Mesenchymal stem cell (in vitro differentiated cells and primary cell): ENCODE data around the gene STK40.

Experiments used
- DNase-seq: peaks from one replicate; pipeline ENCODE4 v3.0.0-alpha.2; 2013
- H2AFZ ChIP-seq: one replicate; pipeline ENCODE4 v1.6.1; 2013; ENCODE audit warnings: low read depth, mild to moderate bottlenecking, control low read depth, inconsistent platforms, low read length, moderate library complexity
- H2AK5ac ChIP-seq: 2 replicates; pipeline ENCODE4 v1.6.1; 2013; ENCODE audit warnings: low read length, moderate library complexity, mild to moderate bottlenecking, inconsistent platforms; ENCODE audit not compliant: severe bottlenecking
- H2BK120ac ChIP-seq: one replicate; pipeline ENCODE4 v1.6.1; 2013; ENCODE audit warnings: low read depth, mild to moderate bottlenecking, inconsistent platforms, low read length, moderate library complexity
- H2BK12ac ChIP-seq, 2 experiments: one replicate each; pipeline ENCODE4 v1.6.1; 2013; ENCODE audit warnings: inconsistent platforms in 2 of 2, low read length in 2 of 2, mild to moderate bottlenecking in 2 of 2, moderate library complexity in 2 of 2, control low read depth in 1 of 2
- H2BK15ac ChIP-seq: one replicate; pipeline ENCODE4 v1.6.1; 2013; ENCODE audit warnings: mild to moderate bottlenecking, low read depth, inconsistent platforms; ENCODE audit not compliant: poor library complexity, severe bottlenecking
- H2BK5ac ChIP-seq: 2 replicates; pipeline ENCODE4 v1.6.1; 2013; ENCODE audit warnings: low read depth, mild to moderate bottlenecking, low read length, control low read depth, inconsistent platforms; ENCODE audit not compliant: poor library complexity, severe bottlenecking
- H3K14ac ChIP-seq, 2 experiments: one replicate each; pipeline ENCODE4 v1.6.1; 2013; ENCODE audit warnings: inconsistent platforms in 2 of 2, low read length in 2 of 2, control low read depth in 1 of 2, mild to moderate bottlenecking in 1 of 2, moderate library complexity in 1 of 2
- H3K18ac ChIP-seq, 2 experiments: one replicate each; pipeline ENCODE4 v1.6.1; 2013; ENCODE audit warnings: inconsistent platforms in 2 of 2, low read length in 2 of 2, control low read depth in 1 of 2, low read depth in 1 of 2, mild to moderate bottlenecking in 1 of 2
- H3K23ac ChIP-seq, 2 experiments: one replicate each; pipeline ENCODE4 v1.6.1; 2013; ENCODE audit warnings: inconsistent platforms in 2 of 2, low read length in 2 of 2, mild to moderate bottlenecking in 2 of 2, moderate library complexity in 2 of 2, control low read depth in 1 of 2
- H3K27ac ChIP-seq: 2 replicates; pipeline ENCODE4 v1.5.1; 2013; ENCODE audit warnings: mild to moderate bottlenecking, moderate library complexity, low read length, control low read depth, inconsistent platforms; ENCODE audit not compliant: poor library complexity, severe bottlenecking
- H3K27me3 ChIP-seq, 2 experiments: 2 replicates each; pipeline versions ENCODE4 v1.6.1 to v1.7.0; 2013; ENCODE audit warnings: low read length in 2 of 2, mild to moderate bottlenecking in 2 of 2, moderate library complexity in 2 of 2, control low read depth in 1 of 2, inconsistent platforms in 1 of 2; ENCODE audit not compliant: control insufficient read depth in 1 of 2, insufficient read depth in 1 of 2
- H3K36me3 ChIP-seq, 2 experiments: 2 replicates each; pipeline versions ENCODE4 v1.6.1 to v1.7.0; 2013; ENCODE audit warnings: low read length in 2 of 2, control low read depth in 1 of 2, inconsistent platforms in 1 of 2, low read depth in 1 of 2, mild to moderate bottlenecking in 1 of 2; ENCODE audit not compliant: insufficient read depth in 2 of 2, control insufficient read depth in 1 of 2
- H3K4ac ChIP-seq, 2 experiments: one replicate each; pipeline ENCODE4 v1.6.1; 2013; ENCODE audit warnings: inconsistent platforms in 2 of 2, low read length in 2 of 2, mild to moderate bottlenecking in 2 of 2, moderate library complexity in 2 of 2, control low read depth in 1 of 2, low read depth in 1 of 2
- H3K4me1 ChIP-seq: 2 replicates; pipeline ENCODE4 v1.6.1; 2013; ENCODE audit warnings: low read depth, low read length, control low read depth; ENCODE audit not compliant: control insufficient read depth, insufficient read depth
- H3K4me2 ChIP-seq: 2 replicates; pipeline ENCODE4 v1.6.1; 2013; ENCODE audit warnings: low read length, mild to moderate bottlenecking, inconsistent platforms; ENCODE audit not compliant: poor library complexity, severe bottlenecking
- H3K4me3 ChIP-seq, 2 experiments: 2 replicates each; pipeline versions ENCODE4 v1.5.1 to v1.7.0; 2013; ENCODE audit warnings: low read length in 2 of 2, mild to moderate bottlenecking in 2 of 2, control low read depth in 1 of 2, low read depth in 1 of 2; ENCODE audit not compliant: insufficient read depth in 1 of 2
- H3K79me1 ChIP-seq: replicated peaks from 2 replicates; pipeline ENCODE4 v1.6.1; 2013; ENCODE audit warnings: mild to moderate bottlenecking, control low read depth, low read length, inconsistent platforms; ENCODE audit not compliant: poor library complexity, severe bottlenecking
- H3K9ac ChIP-seq: 2 replicates; pipeline ENCODE4 v1.7.0; 2013; ENCODE audit warnings: mild to moderate bottlenecking, low read length, moderate library complexity
- H3K9me3 ChIP-seq: 2 replicates; pipeline ENCODE4 v1.7.0; 2013; ENCODE audit warnings: mild to moderate bottlenecking, low read length; ENCODE audit not compliant: control insufficient read depth
- H4K8ac ChIP-seq: one replicate; pipeline ENCODE4 v1.6.1; 2013; ENCODE audit warnings: inconsistent platforms, mild to moderate bottlenecking, low read length, moderate library complexity
- H4K91ac ChIP-seq: one replicate; pipeline ENCODE4 v1.6.1; 2013; ENCODE audit warnings: mild to moderate bottlenecking, low read length, inconsistent platforms
- WGBS: methylation state at CpG from one replicate; pipeline ENCODE4 v1.1.7; 2013; ENCODE audit warnings: mixed read lengths; 5-methylcytosine and 5-hydroxymethylcytosine counted together

Gene STK40

GRCh38 chr1:36320767-36321118, 65.0 kb downstream of the STK40 start:
- Histone ChIP-seq H3K4me1 (peaks cover 31% of the 10 kb centered on the region), H3K14ac (peak overlapping the region in 1 of 2 experiments; percentile 89), H2BK5ac (no peak overlapping the region), H3K36me3 (peaks cover 9 to 34% of the 10 kb centered on the region in 2 experiments), H3K27ac (peak overlapping the region; percentile 52), H4K8ac (peak overlapping the region; percentile 92), H3K4me2 (peak overlapping the region; percentile 64), H3K4ac (peak overlapping the region; percentile 16 to 22), H2AFZ (no peak overlapping the region), H2AK5ac (peak overlapping the region; percentile 12), H3K23ac (peak overlapping the region in 1 of 2 experiments; percentile 89), H3K79me1 (peaks cover 10% of the 10 kb centered on the region), H3K9me3 (no peaks in the 10 kb centered on the region), H3K9ac (peak overlapping the region; percentile 93), H2BK120ac (no peak overlapping the region), H3K27me3 (no peaks in the 10 kb centered on the region), H2BK15ac (peak overlapping the region; percentile 39), H3K18ac (peak overlapping the region; percentile 17 to 95), H2BK12ac (peak overlapping the region; percentile 6 to 85), H3K4me3 (peak overlapping the region; percentile 53 to 87), H4K91ac (peak overlapping the region; percentile 85)
- DNase-seq = no peak
- 19% methylated on average over 16 of the region's 23 CpGs for WGBS

DNA sequence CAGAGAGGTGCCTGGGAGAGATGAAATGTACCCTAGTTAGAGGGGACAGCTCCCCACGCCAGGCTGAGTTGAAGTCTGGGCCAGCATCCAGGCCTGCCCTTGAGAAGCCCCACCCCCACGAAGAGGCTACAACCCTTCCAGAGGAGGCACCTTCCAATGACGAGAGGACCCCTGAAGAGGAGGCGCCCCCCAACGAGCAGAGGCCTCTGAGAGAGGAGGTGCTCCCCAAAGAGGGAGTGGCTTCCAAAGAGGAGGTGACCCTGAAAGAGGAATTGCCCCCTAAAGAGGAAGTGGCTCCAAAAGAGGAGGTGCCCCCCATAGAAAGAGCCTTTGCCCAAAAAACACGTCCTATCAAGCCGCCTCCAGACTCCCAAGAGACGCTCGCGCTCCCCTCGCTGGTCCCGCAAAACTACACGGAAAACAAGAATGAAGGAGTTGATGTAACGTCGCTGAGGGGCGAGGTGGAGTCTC, 65.4 kb downstream of the STK40 start:
- Histone ChIP-seq H3K14ac (peak overlapping the region in 1 of 2 experiments; percentile 76), H3K27me3 (no peaks in the 10 kb centered on the region), H2AK5ac (peak overlapping the region; percentile 12), H4K8ac (peak overlapping the region; percentile 92), H3K4me1 (peaks cover 30% of the 10 kb centered on the region), H2BK12ac (peak overlapping the region; percentile 6 to 85), H3K23ac (peak overlapping the region in 1 of 2 experiments; percentile 89), H3K36me3 (peaks cover 9 to 34% of the 10 kb centered on the region in 2 experiments), H3K9ac (peak overlapping the region; percentile 93), H3K4me2 (peak overlapping the region; percentile 64), H2BK5ac (no peak overlapping the region), H2AFZ (no peak overlapping the region), H3K4me3 (peak overlapping the region in 1 of 2 experiments; percentile 87), H3K18ac (peak overlapping the region; percentile 17 to 95), H3K4ac (peak overlapping the region; percentile 16 to 22), H3K27ac (no peak overlapping the region), H3K79me1 (peaks cover 8% of the 10 kb centered on the region), H4K91ac (no peak overlapping the region), H2BK15ac (peak overlapping the region; percentile 39), H2BK120ac (no peak overlapping the region), H3K9me3 (no peaks in the 10 kb centered on the region)
- WGBS = 79% methylated on average over 16 of the region's 16 CpGs
- no peak for DNase-seq

GRCh38 chr1:36309397-36309796, 76.3 kb downstream of the STK40 start:
- no peak overlapping the region for H2BK5ac ChIP-seq
- no peak overlapping the region for H3K4me2 ChIP-seq
- WGBS = 98% methylated on average over 7 of the region's 7 CpGs
- H3K79me1 ChIP-seq = peaks cover 28% of the 10 kb centered on the region
- no peak overlapping the region for H4K91ac ChIP-seq
- peaks cover 22% of the 10 kb centered on the region for H3K4me1 ChIP-seq
- DNase-seq = no peak
- no peak overlapping the region for H2AFZ ChIP-seq
- H3K9ac ChIP-seq = no peak overlapping the region
- H3K27me3 ChIP-seq = no peaks in the 10 kb centered on the region
- no peak overlapping the region for H3K4me3 ChIP-seq
- no peak overlapping the region for H3K27ac ChIP-seq
- H3K4ac ChIP-seq = no peak overlapping the region
- H2BK15ac ChIP-seq = no peak overlapping the region
- H2BK12ac ChIP-seq = no peak overlapping the region
- H2AK5ac ChIP-seq = no peak overlapping the region
- H3K18ac ChIP-seq = no peak overlapping the region
- H4K8ac ChIP-seq = no peak overlapping the region
- no peaks in the 10 kb centered on the region for H3K9me3 ChIP-seq
- no peak overlapping the region for H3K14ac ChIP-seq
- no peak overlapping the region for H2BK120ac ChIP-seq
- peaks cover 20 to 33% of the 10 kb centered on the region in 2 experiments for H3K36me3 ChIP-seq
- no peak overlapping the region for H3K23ac ChIP-seq

DNA sequence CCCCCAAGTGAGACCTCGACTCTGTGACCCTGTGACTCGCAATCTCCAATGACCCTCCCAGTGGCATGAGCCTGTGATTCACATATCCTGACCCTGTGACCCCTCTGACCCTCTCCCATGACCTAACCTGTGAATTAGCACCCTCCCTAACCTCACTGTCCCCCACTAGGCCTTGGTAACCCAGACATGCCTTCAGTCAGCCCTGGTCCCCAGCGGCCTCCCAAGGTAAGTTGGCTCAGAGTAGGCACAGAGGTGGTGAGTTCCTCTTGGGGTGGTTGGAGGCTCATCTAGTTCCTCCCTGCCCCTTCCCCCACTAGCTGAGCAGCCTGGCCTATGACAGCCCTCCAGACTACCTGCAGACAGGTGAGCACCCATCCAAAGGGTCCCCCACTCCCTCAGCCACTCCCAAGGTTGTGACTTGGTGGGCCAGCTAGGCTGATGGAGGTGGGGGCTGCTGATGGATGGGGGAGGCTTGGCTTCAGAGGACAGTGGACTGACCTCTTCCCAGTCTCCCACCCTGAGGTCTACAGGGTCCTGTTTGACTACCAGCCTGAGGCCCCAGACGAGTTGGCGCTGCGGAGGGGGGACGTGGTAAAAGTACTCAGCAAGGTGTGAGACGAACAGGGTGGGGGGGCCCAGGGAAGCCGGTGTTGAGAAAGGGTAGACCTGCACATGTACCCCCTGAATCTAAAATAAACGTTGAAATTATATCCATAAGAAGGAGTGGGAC, 78.0 kb downstream of the STK40 start:
- H2BK120ac ChIP-seq = no peak overlapping the region
- no peak overlapping the region for H3K4me2 ChIP-seq
- peaks cover 35 to 45% of the 10 kb centered on the region in 2 experiments for H3K36me3 ChIP-seq
- H3K23ac ChIP-seq = no peak overlapping the region
- no peak overlapping the region for H2BK5ac ChIP-seq
- no peak overlapping the region for H4K91ac ChIP-seq
- H3K9ac ChIP-seq = peak overlapping the region; percentile 77
- H3K27me3 ChIP-seq = no peaks in the 10 kb centered on the region
- no peaks in the 10 kb centered on the region for H3K9me3 ChIP-seq
- peak overlapping the region; percentile 11 for H2AK5ac ChIP-seq
- H4K8ac ChIP-seq = no peak overlapping the region
- peaks cover 25% of the 10 kb centered on the region for H3K4me1 ChIP-seq
- no peak overlapping the region for H3K18ac ChIP-seq
- DNase-seq = no peak
- no peak overlapping the region for H3K4ac ChIP-seq
- H3K79me1 ChIP-seq = peaks cover 32% of the 10 kb centered on the region
- no peak overlapping the region for H2BK12ac ChIP-seq
- H3K14ac ChIP-seq = no peak overlapping the region
- H2AFZ ChIP-seq = no peak overlapping the region
- 95% methylated on average over 9 of the region's 10 CpGs for WGBS
- no peak overlapping the region for H3K27ac ChIP-seq
- H3K4me3 ChIP-seq = peak overlapping the region in 1 of 2 experiments; percentile 82
- no peak overlapping the region for H2BK15ac ChIP-seq
